MG63 (cell line): ENCODE measurements around the gene ADAM8. TPM values are rescaled to one million over a fixed set of nuclear protein-coding genes. Genes with fewer than 3 reads are reported as not detected.

Experiments
- DNase-seq: peaks from one replicate; pipeline ENCODE4 v3.0.0-alpha.2; 2020
- H3K27me3 ChIP-seq: fragments of 250-450 bp; sonication (Bioruptor Pico); 2 replicates; pipeline ENCODE4 v1.5.1; 2020; ENCODE audit warnings: mild to moderate bottlenecking, moderate library complexity
- H3K36me3 ChIP-seq: fragments of 250-450 bp; sonication (Bioruptor Pico); 2 replicates; pipeline ENCODE4 v1.5.1; 2020; ENCODE audit warnings: mild to moderate bottlenecking, moderate library complexity
- H3K4me3 ChIP-seq: fragments of 250-450 bp; sonication (Bioruptor Pico); 2 replicates; pipeline ENCODE4 v1.5.1; 2020; ENCODE audit warnings: mild to moderate bottlenecking, moderate library complexity
- H3K9me3 ChIP-seq: fragments of 250-450 bp; sonication (Bioruptor Pico); 2 replicates; pipeline ENCODE4 v1.5.1; 2020; ENCODE audit warnings: mild to moderate bottlenecking, moderate library complexity
- total RNA-seq: library from RNA; depleted of rRNA; stranded (reverse); fragments of >200 nt; shearing (Covaris generic); gene quantifications from 2 replicates; pipeline ENCODE4 v1.2.3, GENCODE V29; 2014; ENCODE audit warnings: low replicate concordance

The ADAM8 gene
- total RNA-seq, 1 experiment from 2014 or later: 1.5 TPM

DNA sequence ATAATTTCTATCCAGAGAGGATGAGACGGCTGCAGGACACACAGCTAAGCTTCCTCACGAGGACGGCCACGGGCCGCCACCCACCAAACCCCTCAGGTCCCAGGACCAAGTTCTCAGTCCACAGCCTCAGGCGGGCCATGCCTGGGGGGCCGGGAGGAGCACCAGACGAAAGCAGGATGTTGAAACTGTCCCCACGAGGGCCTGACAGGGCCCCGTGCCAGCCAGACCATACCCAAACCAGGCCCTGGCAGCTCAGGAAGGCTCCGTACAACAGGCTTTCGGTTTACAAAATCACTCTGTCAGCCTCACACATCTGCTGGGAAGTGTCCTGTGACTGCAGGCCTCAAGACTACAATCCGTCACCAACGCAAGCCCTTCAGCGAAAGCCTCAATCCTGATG is 17.5 kb upstream of the ADAM8 start:
- DNase-seq: no peak
- Histone ChIP-seq H3K36me3 (peaks cover 23% of the 10 kb centered on the region), H3K27me3 (no peaks in the 10 kb centered on the region), H3K9me3 (no peaks in the 10 kb centered on the region), H3K4me3 (no peak overlapping the region)

GRCh38 chr10:133293810-133294119 is 17.1 kb upstream of the ADAM8 start:
- H3K4me3 ChIP-seq: no peak overlapping the region
- no peaks in the 10 kb centered on the region for H3K27me3 ChIP-seq
- no peaks in the 10 kb centered on the region for H3K9me3 ChIP-seq
- peaks cover 25% of the 10 kb centered on the region for H3K36me3 ChIP-seq
- DNase-seq: no peak

DNA sequence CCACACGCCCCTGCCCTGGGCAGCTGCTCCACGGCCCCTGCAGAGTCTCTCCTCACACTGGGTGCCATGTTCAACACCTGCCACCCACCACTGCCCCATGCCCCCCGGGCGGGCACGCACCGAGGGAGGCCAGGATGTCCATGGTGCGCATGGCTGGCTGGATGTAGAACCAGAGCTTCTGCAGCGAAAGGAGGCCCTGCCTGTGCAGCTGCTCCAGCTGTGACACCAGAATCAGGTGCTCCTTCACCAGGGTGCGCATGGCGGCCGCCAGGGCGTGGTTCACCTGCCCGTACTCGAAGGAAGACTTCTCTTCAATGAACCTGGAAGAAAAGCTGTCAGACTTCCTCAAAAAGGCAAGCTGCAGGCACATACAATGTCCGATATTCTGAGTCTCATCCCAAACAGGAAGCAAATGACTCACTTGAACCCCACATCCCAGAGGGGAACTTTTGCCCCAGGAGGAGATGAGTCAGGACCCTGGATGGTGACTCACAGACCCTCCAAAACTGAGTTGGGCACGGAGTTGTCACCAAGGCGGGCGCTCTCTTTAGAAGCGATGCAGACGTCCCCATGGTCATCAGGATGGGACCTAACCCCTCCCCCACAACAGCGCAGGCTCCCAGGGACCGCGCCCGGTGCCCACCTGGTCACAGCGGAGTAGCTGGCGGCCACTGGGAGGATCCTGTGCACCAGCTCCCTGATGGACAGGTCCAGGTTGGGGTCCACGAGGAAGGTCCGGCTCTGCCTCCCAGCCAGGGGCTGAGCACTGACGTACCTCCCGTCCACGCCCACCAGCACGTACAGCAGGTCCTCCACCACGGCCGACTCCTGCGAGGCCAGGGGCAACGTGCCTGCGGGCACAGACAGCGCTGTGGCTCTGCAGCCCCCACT is 16.5 kb upstream of the ADAM8 start:
- H3K27me3 ChIP-seq: no peaks in the 10 kb centered on the region
- peaks cover 23% of the 10 kb centered on the region for H3K36me3 ChIP-seq
- peak; percentile 56 for DNase-seq
- no peak overlapping the region for H3K4me3 ChIP-seq
- H3K9me3 ChIP-seq: no peaks in the 10 kb centered on the region

- DNase-seq: no peak
- Histone ChIP-seq H3K36me3 (peaks cover 29% of the 10 kb centered on the region), H3K4me3 (no peak overlapping the region), H3K27me3 (no peaks in the 10 kb centered on the region), H3K9me3 (no peaks in the 10 kb centered on the region)
These were observed 13.1 kb upstream of the ADAM8 start for GRCh38 chr10:133289761-133290160.

- Histone ChIP-seq H3K9me3 (no peaks in the 10 kb centered on the region), H3K4me3 (no peak overlapping the region), H3K27me3 (no peaks in the 10 kb centered on the region), H3K36me3 (peaks cover 25% of the 10 kb centered on the region)
- no peak for DNase-seq
These were observed 11.3 kb upstream of the ADAM8 start for GRCh38 chr10:133287832-133288500.

DNA sequence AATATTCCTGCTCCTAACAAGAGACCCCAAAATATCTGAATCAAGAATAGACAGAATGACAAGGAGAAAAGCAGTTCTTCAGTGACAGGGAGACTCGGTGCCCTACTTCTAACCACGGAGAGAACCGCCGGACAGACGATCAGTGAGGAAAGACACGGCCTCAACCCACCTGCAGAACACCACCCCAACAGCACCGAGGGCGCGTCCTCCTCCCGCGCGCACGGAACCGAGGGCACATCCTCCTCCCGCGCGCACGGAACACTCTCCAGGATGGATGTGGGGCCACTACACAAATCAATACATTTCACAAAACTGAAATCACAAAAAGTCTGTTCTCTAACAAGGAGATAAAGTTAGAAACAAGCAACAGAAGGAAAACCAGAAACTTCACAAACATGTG is 9.7 kb upstream of the ADAM8 start:
- Histone ChIP-seq H3K27me3 (no peaks in the 10 kb centered on the region), H3K36me3 (peaks cover 25% of the 10 kb centered on the region), H3K4me3 (no peak overlapping the region), H3K9me3 (no peaks in the 10 kb centered on the region)
- DNase-seq: no peak

GRCh38 chr10:133285217-133285616 is 8.5 kb upstream of the ADAM8 start:
- peaks cover 25% of the 10 kb centered on the region for H3K36me3 ChIP-seq
- no peak for DNase-seq

DNA sequence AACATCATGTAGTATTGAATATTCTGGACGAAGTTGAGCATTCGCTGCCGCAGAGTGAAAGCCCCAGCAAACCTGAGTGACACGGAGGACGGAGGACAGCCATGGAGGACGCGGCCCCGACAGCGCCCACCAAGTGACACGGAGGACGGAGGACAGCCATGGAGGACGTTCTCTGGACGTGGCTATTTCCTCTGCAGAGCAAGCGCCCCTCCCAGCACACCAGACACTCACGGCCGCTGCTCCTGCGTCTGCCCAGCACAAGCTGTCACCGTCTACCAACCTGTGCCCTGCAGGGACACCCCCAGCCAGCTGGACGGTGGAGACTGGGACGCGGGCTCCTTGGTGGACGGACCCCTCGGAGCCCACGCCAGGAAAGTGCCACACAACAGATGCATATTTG is 7.3 kb upstream of the ADAM8 start:
- no peak overlapping the region for H3K4me3 ChIP-seq
- no peaks in the 10 kb centered on the region for H3K9me3 ChIP-seq
- H3K27me3 ChIP-seq: no peaks in the 10 kb centered on the region
- DNase-seq: no peak
- H3K36me3 ChIP-seq: peaks cover 24% of the 10 kb centered on the region

More at GRCh38 chr10:133285217-133285616, 8.5 kb upstream of the ADAM8 start:
- no peaks in the 10 kb centered on the region for H3K9me3 ChIP-seq
- H3K27me3 ChIP-seq: no peaks in the 10 kb centered on the region
- H3K4me3 ChIP-seq: no peak overlapping the region

GRCh38 chr10:133282846-133283390 is 6.2 kb upstream of the ADAM8 start:
- Histone ChIP-seq H3K36me3 (peaks cover 21% of the 10 kb centered on the region), H3K4me3 (no peak overlapping the region), H3K9me3 (no peaks in the 10 kb centered on the region), H3K27me3 (no peaks in the 10 kb centered on the region)
- no peak for DNase-seq

DNA sequence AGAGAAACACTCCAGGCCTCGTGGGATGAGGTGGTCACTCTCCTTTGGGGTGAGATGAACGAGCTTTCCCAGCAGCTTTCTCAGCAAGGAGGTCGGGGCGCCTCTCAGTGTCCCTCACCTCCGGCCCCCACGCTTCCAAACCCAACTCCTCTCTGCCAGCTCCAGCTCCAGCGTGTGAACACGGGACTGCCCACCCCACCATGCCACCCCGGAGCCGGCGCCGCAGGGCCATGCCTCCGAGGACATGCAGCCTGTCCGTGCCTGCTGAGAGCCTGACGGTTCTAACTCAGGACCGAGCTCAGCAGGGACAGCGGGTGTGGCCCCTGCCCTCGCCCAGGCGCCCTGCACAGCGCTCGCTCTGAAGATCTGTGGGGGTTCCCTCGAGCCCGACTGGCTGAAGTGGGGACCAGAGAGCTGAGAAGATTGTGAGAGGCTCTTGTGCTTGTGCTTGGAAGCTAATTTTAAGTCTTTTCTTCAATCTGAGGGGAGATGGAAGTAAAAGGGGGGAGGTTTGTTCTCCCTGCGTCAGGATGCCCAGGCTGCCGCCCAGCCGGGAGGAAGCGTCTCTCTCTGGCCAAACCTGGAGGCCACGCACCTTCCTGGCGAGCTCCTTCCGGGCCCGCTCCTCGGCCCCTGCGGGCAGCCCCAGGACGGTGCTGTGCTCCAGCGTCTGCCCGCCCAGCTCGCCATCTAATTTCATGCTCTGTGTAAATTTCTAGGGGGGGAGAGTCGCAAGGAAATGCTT is 5.1 kb upstream of the ADAM8 start:
- no peak overlapping the region for H3K4me3 ChIP-seq
- peaks cover 21% of the 10 kb centered on the region for H3K36me3 ChIP-seq
- H3K27me3 ChIP-seq: no peaks in the 10 kb centered on the region
- no peak for DNase-seq
- no peaks in the 10 kb centered on the region for H3K9me3 ChIP-seq

GRCh38 chr10:133281084-133281483 is 4.4 kb upstream of the ADAM8 start:
- no peak overlapping the region for H3K4me3 ChIP-seq
- H3K27me3 ChIP-seq: no peaks in the 10 kb centered on the region
- no peak for DNase-seq
- no peaks in the 10 kb centered on the region for H3K9me3 ChIP-seq
- H3K36me3 ChIP-seq: peaks cover 18% of the 10 kb centered on the region

- Histone ChIP-seq H3K9me3 (no peaks in the 10 kb centered on the region), H3K4me3 (no peak overlapping the region), H3K27me3 (no peaks in the 10 kb centered on the region), H3K36me3 (peaks cover 12% of the 10 kb centered on the region)
- DNase-seq: no peak
These were observed 3.9 kb upstream of the ADAM8 start for GRCh38 chr10:133280391-133281059.

DNA sequence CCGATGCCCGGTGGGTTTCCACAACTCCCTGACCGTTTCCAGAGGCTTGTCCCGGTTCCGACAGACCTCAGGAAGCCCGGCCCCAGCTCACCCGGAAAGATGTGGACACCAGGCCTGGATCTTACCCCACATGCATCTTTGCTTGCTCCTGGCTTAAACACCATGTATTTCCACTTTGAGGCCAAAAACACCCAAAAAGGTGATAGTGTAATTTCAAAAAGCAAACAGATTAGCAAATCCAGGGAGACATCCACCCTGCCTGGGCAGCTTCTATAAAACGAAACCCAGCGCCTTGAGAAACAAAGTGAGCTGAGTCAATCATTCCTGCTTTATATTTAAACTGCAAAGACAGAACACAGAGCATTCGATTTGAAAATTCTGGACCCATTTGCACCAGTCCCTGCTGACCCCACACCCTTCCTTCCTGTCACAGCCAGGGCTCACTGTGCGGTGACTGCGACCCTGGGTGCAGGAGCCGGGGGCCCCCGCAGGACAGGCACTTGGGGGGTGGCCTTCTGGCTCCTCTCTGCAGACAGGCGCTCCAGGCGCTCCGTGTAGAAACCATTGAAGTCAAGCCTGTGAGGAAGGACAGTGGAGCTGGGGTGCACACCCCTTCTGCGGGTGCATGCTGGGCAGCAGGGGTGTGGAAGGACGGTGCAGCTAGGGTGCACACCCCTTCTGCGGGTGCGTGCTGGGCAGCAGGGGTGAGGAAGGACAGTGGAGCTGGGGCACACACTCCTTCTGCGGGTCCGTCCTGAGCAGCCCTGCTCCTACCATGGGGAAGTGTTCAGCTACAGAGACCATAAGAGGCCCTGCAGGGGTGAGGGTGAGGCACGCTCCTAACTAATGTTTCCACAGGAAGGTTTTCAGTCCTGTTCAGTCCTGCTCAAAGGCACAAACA is 2.9 kb upstream of the ADAM8 start:
- DNase-seq: no peak

GRCh38 chr10:133278577-133279265 is 2.1 kb upstream of the ADAM8 start:
- Histone ChIP-seq H3K4me3 (no peak overlapping the region), H3K27me3 (no peaks in the 10 kb centered on the region), H3K9me3 (no peaks in the 10 kb centered on the region), H3K36me3 (peaks cover 6% of the 10 kb centered on the region)
- no peak for DNase-seq

More for the DNA sequence above, 2.9 kb upstream of the ADAM8 start:
- Histone ChIP-seq H3K36me3 (peaks cover 9% of the 10 kb centered on the region), H3K9me3 (no peaks in the 10 kb centered on the region), H3K27me3 (no peaks in the 10 kb centered on the region), H3K4me3 (no peak overlapping the region)

DNA sequence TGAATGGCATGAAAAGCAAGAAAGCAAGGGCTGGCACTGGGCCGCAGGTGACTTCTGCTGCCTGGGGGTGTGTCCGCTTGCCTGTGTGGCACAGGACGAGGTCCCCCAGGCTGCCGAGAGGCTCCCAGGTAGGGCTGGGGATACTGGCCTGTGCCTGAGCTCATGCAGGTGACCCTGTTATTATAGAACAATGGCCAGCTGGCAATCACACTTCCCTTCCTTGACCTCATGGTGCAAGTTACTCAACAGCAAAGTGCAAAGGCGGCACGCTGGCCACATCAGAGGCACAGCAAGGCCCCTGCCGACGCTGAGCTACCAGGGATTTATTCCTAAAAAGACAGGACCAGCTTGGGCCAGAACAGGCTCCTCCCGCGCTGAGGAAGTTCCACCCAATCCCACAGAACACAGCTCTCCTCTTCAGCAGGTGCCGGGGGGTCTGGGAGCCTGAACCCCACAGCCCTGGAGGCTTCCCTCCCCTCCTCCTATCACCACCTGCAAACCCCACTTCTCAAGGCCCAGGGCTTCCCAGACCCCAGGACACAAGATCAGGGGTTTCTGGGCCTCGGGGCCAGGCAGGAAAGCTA is 1.4 kb upstream of the ADAM8 start:
- no peak for DNase-seq
- no peaks in the 10 kb centered on the region for H3K27me3 ChIP-seq
- H3K4me3 ChIP-seq: no peak overlapping the region
- no peaks in the 10 kb centered on the region for H3K9me3 ChIP-seq
- H3K36me3 ChIP-seq: peaks cover 5% of the 10 kb centered on the region
